Duodenal mucosa (tissue), 2 donors: Measurements from ENCODE around the gene TRIM13.
"Not testable (repeated sequence)": the region's sequence is repeated elsewhere in the genome, so short reads cannot be mapped to it uniquely, and the experiment has no call there.

Experiments used
- H3K27ac ChIP-seq: one replicate; pipeline ENCODE4 v1.7.0; 2013; ENCODE audit warnings: low read depth, low read length
- H3K27me3 ChIP-seq, 2 donors: one replicate each; pipeline ENCODE4 v1.7.0; 2013; ENCODE audit warnings: low read length in 2 of 2, control low read depth in 1 of 2; ENCODE audit not compliant: insufficient read depth in 2 of 2, control insufficient read depth in 1 of 2
- H3K36me3 ChIP-seq, 2 donors: one replicate each; pipeline ENCODE4 v1.7.0; 2013; ENCODE audit warnings: low read length in 2 of 2, control low read depth in 1 of 2; ENCODE audit not compliant: insufficient read depth in 2 of 2, control insufficient read depth in 1 of 2
- H3K4me1 ChIP-seq, 2 donors: one replicate each; pipeline ENCODE4 v1.7.0; 2013; ENCODE audit warnings: low read length in 2 of 2, control low read depth in 1 of 2; ENCODE audit not compliant: insufficient read depth in 2 of 2, control insufficient read depth in 1 of 2
- H3K4me3 ChIP-seq, 2 donors: one replicate each; pipeline ENCODE4 v1.7.0; 2013; ENCODE audit warnings: low read length in 2 of 2, low read depth in 1 of 2
- H3K9ac ChIP-seq, 2 donors: one replicate each; pipeline ENCODE4 v1.7.0; 2013; ENCODE audit warnings: low read length in 2 of 2, low read depth in 1 of 2
- H3K9me3 ChIP-seq, 2 donors: one replicate each; pipeline ENCODE4 v1.7.0; 2013; ENCODE audit warnings: low read length in 2 of 2, control low read depth in 1 of 2; ENCODE audit not compliant: control insufficient read depth in 1 of 2

Gene TRIM13

DNA sequence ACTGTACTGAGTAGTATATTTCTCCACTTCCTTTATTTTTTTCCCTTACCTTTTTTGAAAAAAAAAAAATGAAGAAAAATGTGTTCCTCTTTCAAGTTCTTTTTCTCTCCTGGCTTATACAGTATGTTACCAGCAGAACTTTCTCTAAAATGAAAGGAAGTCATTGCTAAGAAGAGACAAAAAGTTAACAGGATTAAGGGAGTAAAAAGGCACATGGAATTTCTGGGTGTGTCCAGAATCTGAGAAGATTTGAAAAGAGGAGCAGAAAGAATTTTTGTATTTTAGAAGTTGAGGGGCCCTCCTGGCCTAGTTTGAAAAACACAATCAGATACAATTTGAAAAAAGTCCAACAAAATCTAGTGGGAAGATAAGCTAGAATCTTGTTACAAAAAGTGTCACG is 21.0 kb upstream of the TRIM13 start:
- Histone ChIP-seq H3K9ac (no peak overlapping the region), H3K27me3 (no peaks in the 10 kb centered on the region), H3K36me3 (no peaks in the 10 kb centered on the region), H3K4me3 (no peak overlapping the region), H3K27ac (no peak overlapping the region), H3K9me3 (no peaks in the 10 kb centered on the region), H3K4me1 (peaks cover 0 to 5% of the 10 kb centered on the region in 2 donors)

DNA sequence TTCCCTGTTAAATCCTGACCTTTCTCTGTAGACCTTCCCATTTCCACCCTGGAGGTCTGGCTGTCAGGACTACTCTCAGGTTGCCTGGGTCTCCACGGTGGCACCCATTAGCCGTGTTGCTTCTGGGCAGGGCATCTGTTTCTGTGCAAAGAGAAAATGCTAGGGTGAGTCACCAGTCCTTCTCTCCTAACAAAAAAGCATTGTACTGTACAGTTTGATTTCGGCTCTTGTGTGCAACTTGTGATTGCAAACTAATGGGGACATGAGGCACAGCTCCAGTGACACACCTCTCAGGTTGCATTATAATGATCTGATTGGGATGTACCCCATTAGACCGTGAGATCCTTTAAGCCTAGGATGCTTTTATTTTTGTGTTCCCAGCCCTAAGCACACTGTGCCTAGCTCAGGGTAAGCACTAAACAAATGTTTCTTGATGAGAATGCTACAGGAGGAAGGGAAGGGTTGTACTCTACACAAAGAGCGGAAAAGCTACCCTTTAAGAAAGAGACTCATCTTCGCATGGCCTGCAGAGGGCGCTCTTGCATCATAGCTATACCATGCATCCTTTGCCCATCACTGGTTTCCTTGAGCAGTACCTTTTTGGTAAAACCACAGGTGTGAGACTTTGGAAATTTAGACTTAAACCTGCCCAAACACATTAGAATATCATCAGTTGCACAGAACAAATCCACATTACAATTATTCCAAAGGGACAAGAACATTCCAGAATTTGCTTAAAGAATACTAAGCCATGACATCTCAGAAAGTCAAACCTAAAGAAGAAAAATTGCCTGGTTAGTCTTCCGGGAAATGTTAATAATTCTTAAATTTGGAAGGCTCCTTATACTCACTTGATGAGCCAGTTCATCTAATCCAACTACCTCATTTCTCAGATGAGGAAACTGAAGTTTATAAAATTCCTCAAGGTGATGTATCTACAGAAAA is 20.3 kb upstream of the TRIM13 start:
- H3K9ac ChIP-seq = no peak overlapping the region
- no peaks in the 10 kb centered on the region for H3K27me3 ChIP-seq
- peaks cover 0 to 5% of the 10 kb centered on the region in 2 donors for H3K4me1 ChIP-seq
- H3K4me3 ChIP-seq = no peak overlapping the region
- no peaks in the 10 kb centered on the region for H3K36me3 ChIP-seq
- no peaks in the 10 kb centered on the region for H3K9me3 ChIP-seq
- no peak overlapping the region for H3K27ac ChIP-seq

- Histone ChIP-seq H3K4me3 (no peak overlapping the region), H3K9ac (no peak overlapping the region), H3K27ac (no peak overlapping the region), H3K27me3 (no peaks in the 10 kb centered on the region), H3K4me1 (peaks cover 0 to 5% of the 10 kb centered on the region in 2 donors), H3K9me3 (no peaks in the 10 kb centered on the region), H3K36me3 (no peaks in the 10 kb centered on the region)
Measured at GRCh38 chr13:49977992-49978391, 18.9 kb upstream of the TRIM13 start.

GRCh38 chr13:49980266-49980665 is 16.6 kb upstream of the TRIM13 start:
- Histone ChIP-seq H3K36me3 (no peaks in the 10 kb centered on the region), H3K4me1 (peaks cover 0 to 5% of the 10 kb centered on the region in 2 donors), H3K4me3 (no peak overlapping the region), H3K27me3 (no peaks in the 10 kb centered on the region), H3K27ac (no peak overlapping the region), H3K9me3 (no peaks in the 10 kb centered on the region), H3K9ac (no peak overlapping the region)

- H3K4me3 ChIP-seq = no peak overlapping the region
- no peaks in the 10 kb centered on the region for H3K9me3 ChIP-seq
- no peak overlapping the region for H3K27ac ChIP-seq
Measured at GRCh38 chr13:49985129-49985528, 11.7 kb upstream of the TRIM13 start.

GRCh38 chr13:49986471-49986870 is 10.4 kb upstream of the TRIM13 start:
- no peak overlapping the region for H3K9ac ChIP-seq
- H3K4me3 ChIP-seq = no peak overlapping the region
- H3K36me3 ChIP-seq = no peaks in the 10 kb centered on the region
- no peaks in the 10 kb centered on the region for H3K9me3 ChIP-seq
- no peaks in the 10 kb centered on the region for H3K27me3 ChIP-seq
- H3K27ac ChIP-seq = no peak overlapping the region
- H3K4me1 ChIP-seq = no peaks in the 10 kb centered on the region

More at GRCh38 chr13:49985129-49985528, 11.7 kb upstream of the TRIM13 start:
- no peaks in the 10 kb centered on the region for H3K27me3 ChIP-seq
- no peak overlapping the region for H3K9ac ChIP-seq
- no peaks in the 10 kb centered on the region for H3K36me3 ChIP-seq
- H3K4me1 ChIP-seq = no peaks in the 10 kb centered on the region

DNA sequence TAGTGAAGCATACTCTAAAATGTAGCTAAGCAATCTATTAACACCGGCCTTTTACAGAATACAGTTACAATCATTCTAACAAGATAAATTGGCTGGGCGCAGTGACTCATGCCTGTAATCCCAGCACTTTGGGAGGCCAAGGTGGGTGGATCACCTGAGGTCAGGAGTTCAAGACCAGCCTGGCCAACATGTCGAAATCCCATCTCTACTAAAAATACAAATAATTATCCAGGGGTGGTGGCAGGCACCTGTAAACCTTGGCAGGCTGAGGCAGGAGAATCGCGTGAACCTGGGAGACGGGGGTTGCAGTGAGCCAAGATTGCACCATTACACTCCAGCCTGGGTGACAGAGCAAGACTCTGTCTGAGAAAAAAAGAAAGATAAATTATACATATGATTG is 6.2 kb upstream of the TRIM13 start:
- H3K36me3 ChIP-seq, H3K9ac ChIP-seq, H3K27ac ChIP-seq, H3K4me3 ChIP-seq, H3K27me3 ChIP-seq, H3K4me1 ChIP-seq, H3K9me3 ChIP-seq: not testable (repeated sequence)

GRCh38 chr13:49993111-49993510 is 3.7 kb upstream of the TRIM13 start:
- Histone ChIP-seq H3K27ac (no peak overlapping the region), H3K9me3 (no peaks in the 10 kb centered on the region), H3K4me3 (no peak overlapping the region), H3K27me3 (no peaks in the 10 kb centered on the region), H3K4me1 (peaks cover 6 to 7% of the 10 kb centered on the region in 2 donors), H3K36me3 (no peaks in the 10 kb centered on the region), H3K9ac (no peak overlapping the region)

DNA sequence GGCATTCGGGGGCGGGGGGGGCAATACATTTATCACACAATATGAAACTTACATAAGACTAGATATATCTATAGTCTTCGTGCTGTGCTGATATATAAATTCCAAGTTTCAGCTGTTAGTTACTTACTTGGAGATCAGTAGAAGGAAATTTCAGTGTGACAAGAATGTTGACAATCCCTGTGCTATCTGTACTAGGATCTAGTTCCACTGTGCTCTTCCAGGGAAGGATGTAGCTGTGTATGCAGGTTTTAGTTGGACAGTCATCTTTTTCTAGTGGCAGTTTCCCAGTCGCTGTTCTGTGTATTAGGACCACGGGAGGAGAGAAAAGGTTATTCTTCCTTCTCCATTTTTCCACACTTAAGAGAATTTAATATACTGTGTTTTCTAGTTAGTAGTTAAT is 3.2 kb upstream of the TRIM13 start:
- peaks cover 11% of the 10 kb centered on the region in 2 donors for H3K4me1 ChIP-seq
- H3K9ac ChIP-seq = no peak overlapping the region
- H3K4me3 ChIP-seq = no peak overlapping the region

DNA sequence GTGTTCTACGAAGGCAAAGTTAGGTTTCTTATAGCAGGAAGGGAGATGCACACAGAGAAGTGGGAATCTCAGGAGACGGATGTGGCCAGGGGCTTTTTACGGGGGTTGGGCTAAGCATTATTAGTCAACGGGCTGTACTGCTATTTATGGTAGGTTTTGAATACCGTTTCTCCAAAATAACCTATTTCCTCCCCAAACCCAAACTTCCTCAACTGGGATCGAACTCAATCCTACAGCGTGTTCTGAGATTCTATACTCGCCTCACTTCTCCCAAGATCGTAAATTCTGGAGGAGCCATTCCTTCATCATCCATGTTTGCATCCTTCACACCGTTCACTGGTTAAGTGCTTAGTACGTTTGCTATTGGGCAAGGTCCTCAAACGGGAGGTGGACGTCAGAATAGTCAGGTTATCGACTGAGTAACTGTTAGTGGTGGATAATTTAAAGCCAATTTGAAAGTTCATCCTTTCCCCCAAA is 1.2 kb upstream of the TRIM13 start:
- peaks cover 0 to 5% of the 10 kb centered on the region in 2 donors for H3K36me3 ChIP-seq
- peaks cover 15 to 26% of the 10 kb centered on the region in 2 donors for H3K4me1 ChIP-seq
- H3K9me3 ChIP-seq = no peaks in the 10 kb centered on the region
- H3K27me3 ChIP-seq = no peaks in the 10 kb centered on the region
- H3K27ac ChIP-seq = no peak overlapping the region
- peak overlapping the region; percentile 66 to 80 for H3K9ac ChIP-seq
- peak overlapping the region; percentile 68 to 79 for H3K4me3 ChIP-seq

More for the DNA sequence above, 3.2 kb upstream of the TRIM13 start:
- Histone ChIP-seq H3K9me3 (no peaks in the 10 kb centered on the region), H3K36me3 (no peaks in the 10 kb centered on the region), H3K27me3 (no peaks in the 10 kb centered on the region), H3K27ac (no peak overlapping the region)
